AG10803 (cell line): Measurements from ENCODE around the gene ARL6IP6.
A peak's percentile ranks its signal among the peaks of the same experiment; 100 is the strongest.
"Not testable (repeated sequence)": the region's sequence is repeated elsewhere in the genome, so short reads cannot be mapped to it uniquely, and the experiment has no call there.

ENCODE experiments used
- DNase-seq: peaks from one replicate; pipeline ENCODE4 v3.0.0; 2010; ENCODE audit warnings: low read depth
- H3K4me3 ChIP-seq: 2 replicates; pipeline ENCODE4 v1.5.1; 2011; ENCODE audit warnings: mild to moderate bottlenecking, low read length, control low read depth
- CTCF ChIP-seq: conservative IDR thresholded peaks from 2 replicates; pipeline ENCODE4 v1.5.1; 2011; ENCODE audit warnings: mild to moderate bottlenecking, low read length, control low read depth, inconsistent platforms

The ARL6IP6 gene

GRCh38 chr2:152740743-152741328 is 22.4 kb downstream of the ARL6IP6 start:
- peak; percentile 97 for TF ChIP-seq CTCF
- H3K4me3 ChIP-seq: no peak overlapping the region
- peak; percentile 68 for DNase-seq

GRCh38 chr2:152743002-152743401 is 24.6 kb downstream of the ARL6IP6 start:
- H3K4me3 ChIP-seq: no peak overlapping the region
- peak; percentile 56 for TF ChIP-seq CTCF
- no peak for DNase-seq

GRCh38 chr2:152747751-152748150 is 29.3 kb downstream of the ARL6IP6 start:
- not testable (repeated sequence) for H3K4me3 ChIP-seq, DNase-seq

- DNase-seq: no peak
- peak; percentile 33 for TF ChIP-seq CTCF
- H3K4me3 ChIP-seq: no peak overlapping the region
These were observed 36.6 kb downstream of the ARL6IP6 start for GRCh38 chr2:152755029-152755428.

DNA sequence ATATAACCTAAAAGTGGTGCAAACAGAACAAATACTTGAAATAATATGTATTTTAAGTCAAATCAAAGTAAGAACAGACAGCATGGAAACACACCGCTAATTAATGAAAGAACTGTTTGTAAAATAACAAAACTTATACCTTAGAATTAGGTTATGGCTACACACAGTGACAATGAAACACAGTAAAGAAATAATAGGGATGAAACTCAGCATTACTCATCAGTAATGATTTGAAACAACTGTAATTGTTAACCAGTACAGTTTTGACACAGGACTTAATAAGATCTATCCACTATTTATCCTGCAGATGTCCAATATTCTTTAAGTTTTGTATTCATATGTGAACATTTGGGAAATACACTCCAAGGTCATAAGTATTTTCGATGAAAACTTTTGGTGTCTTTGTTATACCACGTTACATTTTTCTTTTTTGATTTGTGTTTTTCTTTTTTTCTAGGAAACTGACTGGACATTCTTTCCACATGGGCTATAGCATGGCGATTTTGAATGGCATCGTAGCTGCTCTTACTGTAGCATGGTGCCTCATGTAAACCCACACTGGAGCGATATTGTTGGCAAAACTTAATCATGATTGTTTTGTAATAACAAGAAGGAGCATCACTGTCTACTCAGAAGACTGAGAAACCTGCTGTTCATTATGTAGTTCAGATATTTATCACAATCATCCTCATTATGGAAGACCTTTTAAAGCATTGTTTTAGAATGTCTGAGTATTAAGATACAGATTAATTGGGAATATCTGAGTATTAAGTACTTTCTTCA is 41.1 kb downstream of the ARL6IP6 start:
- no peak overlapping the region for H3K4me3 ChIP-seq
- TF ChIP-seq CTCF: no peak
- DNase-seq: no peak

DNA sequence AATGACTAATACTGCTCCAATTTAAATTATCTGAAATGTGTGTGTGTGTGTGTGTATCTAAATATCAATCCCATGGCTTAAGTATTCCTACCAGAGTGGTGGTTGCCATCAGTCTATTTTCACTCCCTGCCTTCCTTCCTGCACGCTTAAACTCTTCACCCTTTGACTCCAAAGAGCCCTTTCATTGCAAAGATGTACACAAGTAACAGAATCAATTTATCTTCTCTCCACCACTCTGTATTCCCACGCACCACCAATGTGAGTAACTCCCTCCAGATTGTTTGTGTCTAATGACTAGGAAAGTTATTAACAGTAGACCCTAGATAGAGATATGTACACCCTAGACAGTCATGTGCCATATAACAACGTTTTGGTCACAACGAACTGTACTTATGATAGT is 42.8 kb downstream of the ARL6IP6 start:
- DNase-seq: no peak
- TF ChIP-seq CTCF: no peak
- no peak overlapping the region for H3K4me3 ChIP-seq

DNA sequence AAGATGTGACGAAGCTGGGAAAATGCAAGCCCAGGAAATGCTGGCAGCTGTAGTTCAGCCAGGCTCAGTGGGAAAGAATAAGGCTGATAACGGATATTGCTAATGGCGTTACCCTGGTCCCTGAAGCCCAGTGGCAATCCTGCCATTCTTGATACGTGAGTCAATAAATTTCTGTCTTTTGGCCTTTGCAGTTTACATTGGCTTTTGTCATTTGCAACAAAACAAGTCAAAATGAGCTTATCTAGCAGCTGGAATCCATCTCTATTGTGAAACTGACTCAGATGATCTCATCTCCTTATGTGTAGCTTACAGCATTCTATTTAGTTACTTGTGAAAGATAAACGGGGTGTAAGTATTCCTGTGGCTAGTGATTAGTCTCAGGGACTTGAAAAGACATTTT is 43.8 kb downstream of the ARL6IP6 start:
- H3K4me3 ChIP-seq: peak overlapping the region; percentile 9
- no peak for TF ChIP-seq CTCF
- DNase-seq: peak; percentile 91

DNA sequence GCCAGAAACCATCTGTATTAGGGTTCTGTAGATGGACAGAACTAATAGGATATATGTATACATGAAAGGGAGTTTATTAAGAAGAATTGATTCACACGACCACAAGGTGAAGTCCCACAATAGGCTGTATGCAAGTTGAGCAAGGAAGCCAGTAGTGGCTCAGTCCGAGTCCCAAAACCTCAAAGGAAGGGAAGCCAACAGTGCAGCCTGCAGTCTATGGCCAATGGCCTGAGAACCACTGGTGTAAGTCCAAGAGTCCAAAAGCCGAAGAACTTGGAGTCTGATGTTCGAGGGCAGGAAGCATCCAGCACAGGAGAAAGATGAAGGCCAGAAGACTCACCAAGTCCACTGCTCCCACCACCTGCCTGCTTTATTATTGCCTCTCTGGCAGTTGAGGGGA is 44.8 kb downstream of the ARL6IP6 start:
- not testable (repeated sequence) for H3K4me3 ChIP-seq, DNase-seq
